Endothelial cell of umbilical vein (primary cell): Measurements from ENCODE around the gene HIVEP1. TPM values are rescaled to one million over a fixed set of nuclear protein-coding genes. Genes with fewer than 3 reads are reported as not detected.

Experiments
- BruUV-seq: library from RNA; stranded (reverse); fragments of 400-500 nt; replicated peaks from 2 replicates; lab custom pipeline; 2021; lab: Mats Ljungman, UMichigan
- CTCF ChIA-PET: fragments of 300-600, 350-600 bp; sonication (Branson Sonifier 250); formaldehyde crosslinking; loops from one replicate; lab custom pipeline; 2021; ENCODE audit warnings: antibody characterized with exemption, inconsistent platforms; lab: Charles Lee
- POLR2A ChIA-PET: fragments of 300-600, 350-600 bp; sonication (Branson Sonifier 250); formaldehyde crosslinking; loops from one replicate; lab custom pipeline; 2021; ENCODE audit warnings: antibody characterized with exemption, inconsistent platforms; lab: Charles Lee
- DNase-seq: peaks from one replicate; pipeline ENCODE4 v3.0.0-alpha.2; 2011; ENCODE audit warnings: low read depth, low spot score
- FAIRE-seq: peaks from 2 replicates; lab custom pipeline; 2011; peaks lifted over from hg19 to GRCh38; lab: Jason Lieb, UNC
- H2AFZ ChIP-seq: 2 replicates; pipeline ENCODE4 v1.6.0; 2012; ENCODE audit warnings: low read depth, low read length, control low read depth, inconsistent platforms
- H3K27ac ChIP-seq: 2 replicates; pipeline ENCODE4 v1.5.1; 2011; ENCODE audit warnings: low read depth, mild to moderate bottlenecking, control low read depth, low read length, moderate library complexity; ENCODE audit not compliant: insufficient read depth
- H3K27me3 ChIP-seq, 2 experiments: 2 replicates each; pipeline versions ENCODE4 v1.6.0 to v1.6.1; 2011; ENCODE audit warnings: low read length in 2 of 2, mixed read lengths in 1 of 2; ENCODE audit not compliant: control insufficient read depth in 2 of 2, insufficient read depth in 2 of 2
- H3K36me3 ChIP-seq, 2 experiments: 2 replicates in 1 of 2; 3 replicates in 1 of 2; pipeline ENCODE4 v1.5.1; 2011; ENCODE audit warnings: low read length in 2 of 2, mild to moderate bottlenecking in 1 of 2, moderate library complexity in 1 of 2; ENCODE audit not compliant: control insufficient read depth in 2 of 2, insufficient read depth in 2 of 2; ENCODE audit errors: extremely low read depth in 1 of 2
- H3K4me1 ChIP-seq: 3 replicates; pipeline ENCODE4 v1.5.1; 2011; ENCODE audit warnings: mild to moderate bottlenecking, low read length; ENCODE audit not compliant: control insufficient read depth, insufficient read depth; ENCODE audit errors: extremely low read depth
- H3K4me2 ChIP-seq: 2 replicates; pipeline ENCODE4 v1.6.1; 2011; ENCODE audit warnings: low read length, control low read depth, mixed read lengths; ENCODE audit not compliant: insufficient read depth
- H3K4me3 ChIP-seq, 3 experiments: fragments of 200-600 bp in 1 of 3; sonication (generic), shearing (Covaris generic) in 1 of 3; replicated peaks in 1 of 3; 2 replicates each; pipeline ENCODE4 v1.5.1; 2011 to 2016; ENCODE audit warnings: control low read depth in 3 of 3, low read length in 3 of 3, mild to moderate bottlenecking in 2 of 3, inconsistent platforms in 1 of 3, low read depth in 1 of 3, moderate library complexity in 1 of 3; ENCODE audit not compliant: insufficient read depth in 1 of 3
- H3K79me2 ChIP-seq: 2 replicates; pipeline ENCODE4 v1.6.0; 2012; ENCODE audit warnings: low read length, inconsistent platforms; ENCODE audit not compliant: control insufficient read depth, insufficient read depth
- H3K9ac ChIP-seq: replicated peaks from 2 replicates; pipeline ENCODE3; 2011; ENCODE audit warnings: low read length, control low read depth; ENCODE audit not compliant: insufficient read depth; ENCODE audit errors: extremely low read depth
- H3K9me1 ChIP-seq: replicated peaks from 3 replicates; pipeline ENCODE4 v1.6.0; 2011; ENCODE audit warnings: mild to moderate bottlenecking, low read length; ENCODE audit not compliant: control insufficient read depth, insufficient read depth; ENCODE audit errors: extremely low read depth
- H3K9me3 ChIP-seq: replicated peaks from 2 replicates; pipeline ENCODE4 v1.5.1; 2012; ENCODE audit warnings: low read length, inconsistent platforms; ENCODE audit not compliant: control insufficient read depth, insufficient read depth
- H4K20me1 ChIP-seq: replicated peaks from 2 replicates; pipeline ENCODE3; 2011; ENCODE audit warnings: mild to moderate bottlenecking, low read length; ENCODE audit not compliant: control insufficient read depth, insufficient read depth; ENCODE audit errors: extremely low read depth
- FOS ChIP-seq: IDR thresholded peaks from 2 replicates; pipeline ENCODE4 v1.6.1; 2011; ENCODE audit warnings: mild to moderate bottlenecking, low read length, moderate library complexity, borderline replicate concordance; ENCODE audit not compliant: insufficient read depth
- GATA2 ChIP-seq: IDR thresholded peaks from 2 replicates; pipeline ENCODE4 v1.7.0; 2011; ENCODE audit warnings: low read depth, mild to moderate bottlenecking, moderate library complexity, mixed read lengths, low read length; ENCODE audit not compliant: insufficient read length, insufficient read depth
- JUN ChIP-seq: IDR thresholded peaks from 2 replicates; pipeline ENCODE4 v1.6.1; 2011; ENCODE audit warnings: borderline replicate concordance, low read depth; ENCODE audit not compliant: insufficient read length, insufficient read depth
- POLR2A ChIP-seq: IDR thresholded peaks from 2 replicates; pipeline ENCODE4 v1.6.1; 2012; ENCODE audit warnings: low read depth, mild to moderate bottlenecking, control low read depth, low read length
- POLR2AphosphoS5 ChIP-seq: IDR thresholded peaks from 2 replicates; pipeline ENCODE4 v1.6.1; 2012; ENCODE audit warnings: low read depth, mild to moderate bottlenecking, control low read depth, low read length, moderate library complexity; ENCODE audit not compliant: insufficient read depth
- dilution Hi-C: fragments of 300-500 bp; cut with MboI; formaldehyde crosslinking; loops from one replicate; pipeline ENCODE4 v1.15.0; 2019; ENCODE audit warnings: low sequenced_read_pairs; ENCODE audit not compliant: extremely low pct_ligation_motif_present
- intact Hi-C: fragments of 100-400 bp; cut with micrococcal nuclease; formaldehyde crosslinking; loops from one replicate; pipeline ENCODE4 v1.10.0; 2022
- polyA plus RNA-seq, 4 experiments: library from polyadenylated mRNA; depleted of rRNA in 3 of 4; stranded (reverse) in 3 of 4; unstranded in 1 of 4; fragments of >200 nt; gene quantifications; 2 replicates each; pipeline versions ENCODE4 v1.2.1 to v1.2.3, GENCODE V29; 2011 to 2012; ENCODE audit warnings: missing spikeins in 1 of 4
- total RNA-seq: library from RNA; stranded (reverse); gene quantifications from 2 replicates; pipeline ENCODE4 v1.2.3, GENCODE V29; 2021
- TF ChIP-seq, protein P1 (sequence below), 2 donors: IDR thresholded peaks; 1 replicate in 1 of 2; 2 replicates in 1 of 2; pipeline ENCODE4 v1.5.1; 2011; ENCODE audit warnings: low read length in 2 of 2, mild to moderate bottlenecking in 2 of 2, moderate library complexity in 2 of 2, control low read depth in 1 of 2, inconsistent platforms in 1 of 2, low read depth in 1 of 2; ENCODE audit not compliant: insufficient read depth in 1 of 2; ENCODE audit errors: extremely low read depth in 1 of 2

HIVEP1 gene
- total and polyA plus RNA-seq, 2 donors (not counting 3 experiments of a cell fraction or from before 2014, with no cell fraction given), result 33.5 to 49.2 TPM

DNA sequence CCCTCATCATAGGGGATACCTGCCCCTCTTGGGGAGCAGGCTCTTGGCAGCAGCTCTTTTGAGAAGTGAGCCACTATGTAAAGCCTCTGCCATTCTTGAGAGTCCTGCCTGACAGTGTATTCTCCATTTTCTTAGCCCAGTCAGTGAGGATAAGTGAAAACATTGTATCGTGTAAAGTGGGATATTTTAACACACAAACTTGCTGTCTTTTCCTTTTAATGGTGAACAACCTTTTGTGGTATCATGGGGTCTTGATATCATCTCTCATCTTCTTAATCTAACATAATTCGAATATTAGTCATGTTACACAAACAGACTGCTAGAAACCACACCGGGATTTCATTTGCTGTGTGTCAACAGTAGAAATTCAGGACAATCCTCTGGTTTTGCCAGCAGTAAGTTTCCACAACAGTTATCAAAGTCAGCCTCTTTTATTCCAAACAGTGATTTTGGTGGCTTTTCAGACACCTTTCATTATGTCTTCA lies 136.2 kb downstream of the HIVEP1 start:
- Histone ChIP-seq H3K79me2 (no peaks in the 10 kb centered on the region), H4K20me1 (no peaks in the 10 kb centered on the region), H3K9me1 (no peaks in the 10 kb centered on the region), H3K27me3 (no peaks in the 10 kb centered on the region), H3K36me3 (peaks cover 0 to 9% of the 10 kb centered on the region in 2 experiments), H2AFZ (peak overlapping the region; percentile 35), H3K4me3 (no peak overlapping the region), H3K9me3 (no peaks in the 10 kb centered on the region), H3K9ac (peak overlapping the region; percentile 47), H3K27ac (peak overlapping the region; percentile 86), H3K4me2 (peak overlapping the region; percentile 69), H3K4me1 (peaks cover 24% of the 10 kb centered on the region)
- ChIA-PET CTCF (interaction anchor here (0.8 to 1.8 kb wide), 5 partner anchors 12 to 492 kb away, joined by 3 to 8 read pairs (median 4); no protein-coding TSS in a partner anchor), POLR2A (no interaction called here)
- no TSS peak for BruUV-seq
- TF ChIP-seq POLR2A (no peak), FOS (peak; percentile 47), GATA2 (peak; percentile 94), JUN (peak; percentile 43), POLR2AphosphoS5 (peak; percentile 31)
- TF ChIP-seq, protein P1, sequence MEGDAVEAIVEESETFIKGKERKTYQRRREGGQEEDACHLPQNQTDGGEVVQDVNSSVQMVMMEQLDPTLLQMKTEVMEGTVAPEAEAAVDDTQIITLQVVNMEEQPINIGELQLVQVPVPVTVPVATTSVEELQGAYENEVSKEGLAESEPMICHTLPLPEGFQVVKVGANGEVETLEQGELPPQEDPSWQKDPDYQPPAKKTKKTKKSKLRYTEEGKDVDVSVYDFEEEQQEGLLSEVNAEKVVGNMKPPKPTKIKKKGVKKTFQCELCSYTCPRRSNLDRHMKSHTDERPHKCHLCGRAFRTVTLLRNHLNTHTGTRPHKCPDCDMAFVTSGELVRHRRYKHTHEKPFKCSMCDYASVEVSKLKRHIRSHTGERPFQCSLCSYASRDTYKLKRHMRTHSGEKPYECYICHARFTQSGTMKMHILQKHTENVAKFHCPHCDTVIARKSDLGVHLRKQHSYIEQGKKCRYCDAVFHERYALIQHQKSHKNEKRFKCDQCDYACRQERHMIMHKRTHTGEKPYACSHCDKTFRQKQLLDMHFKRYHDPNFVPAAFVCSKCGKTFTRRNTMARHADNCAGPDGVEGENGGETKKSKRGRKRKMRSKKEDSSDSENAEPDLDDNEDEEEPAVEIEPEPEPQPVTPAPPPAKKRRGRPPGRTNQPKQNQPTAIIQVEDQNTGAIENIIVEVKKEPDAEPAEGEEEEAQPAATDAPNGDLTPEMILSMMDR (IDR thresholded peaks at IDR 0.05; ENCODE audit: extremely low read depth in 1 of 2, insufficient read depth in 1 of 2, low read depth in 1 of 2, low read length in 2 of 2), result no peak
- DNase-seq (peak; percentile 41), FAIRE-seq (peak; percentile 57)
- dilution Hi-C loops (no loop called here), intact Hi-C loops (loop anchor here (2.0 to 5.0 kb wide), 3 partner anchors 136 to 494 kb away; partner anchors contain the start of gene HIVEP1)
